Loucy (cell line): ENCODE measurements around the gene SLC8B1.

Experiments
- H2AFZ ChIP-seq: fragments of 200-600 bp; sonication (generic); 2 replicates; pipeline ENCODE4 v1.6.0; 2016; ENCODE audit warnings: antibody characterized with exemption, mild to moderate bottlenecking, low read length, moderate library complexity
- H3F3A ChIP-seq: fragments of 200-600 bp; 2 replicates; pipeline ENCODE4 v1.6.0; 2016; ENCODE audit warnings: antibody characterized with exemption, low read depth, mild to moderate bottlenecking
- H3K27me3 ChIP-seq: fragments of 200-600 bp; sonication (generic); 2 replicates; pipeline ENCODE4 v1.6.1; 2014; ENCODE audit warnings: low read length, mild to moderate bottlenecking; ENCODE audit not compliant: insufficient read depth, poor library complexity, severe bottlenecking
- H3K36me3 ChIP-seq: fragments of 200-600 bp; sonication (generic); 2 replicates; pipeline ENCODE4 v1.6.1; 2016; ENCODE audit warnings: low read length; ENCODE audit not compliant: insufficient read depth
- H3K4me1 ChIP-seq: fragments of 200-600 bp; sonication (generic); 2 replicates; pipeline ENCODE4 v1.5.1; 2014; ENCODE audit warnings: low read length, mild to moderate bottlenecking; ENCODE audit not compliant: insufficient read depth, poor library complexity, severe bottlenecking
- H3K4me2 ChIP-seq: fragments of 200-600 bp; sonication (generic); 2 replicates; pipeline ENCODE4 v1.6.0; 2014; ENCODE audit warnings: antibody characterized with exemption, low read length, low read depth, mild to moderate bottlenecking; ENCODE audit not compliant: poor library complexity, severe bottlenecking
- H3K4me3 ChIP-seq: fragments of 200-600 bp; sonication (generic); 2 replicates; pipeline ENCODE4 v1.5.1; 2014; ENCODE audit warnings: low read length, mild to moderate bottlenecking, mixed read lengths; ENCODE audit not compliant: poor library complexity, severe bottlenecking
- H3K79me2 ChIP-seq: fragments of 200-600 bp; sonication (generic); 2 replicates; pipeline ENCODE4 v1.6.1; 2014; ENCODE audit warnings: low read length; ENCODE audit not compliant: insufficient read depth
- H3K9ac ChIP-seq: fragments of 200-600 bp; sonication (generic); 2 replicates; pipeline ENCODE4 v1.6.0; 2014; ENCODE audit warnings: mild to moderate bottlenecking, low read depth, low read length, moderate library complexity; ENCODE audit not compliant: poor library complexity, severe bottlenecking
- H3K9me2 ChIP-seq: fragments of 200-600 bp; sonication (generic); replicated peaks from 2 replicates; pipeline ENCODE4 v1.6.1; 2016; ENCODE audit warnings: low read depth, low read length, mixed read lengths
- H3K9me3 ChIP-seq: fragments of 200-600 bp; sonication (generic); 2 replicates; pipeline ENCODE4 v1.6.1; 2014; ENCODE audit warnings: mild to moderate bottlenecking, antibody characterized with exemption, low read length, low read depth; ENCODE audit not compliant: insufficient read depth
- H4K20me1 ChIP-seq: fragments of 200-600 bp; sonication (generic); 2 replicates; pipeline ENCODE4 v1.6.0; 2014; ENCODE audit warnings: antibody characterized with exemption, low read length, mild to moderate bottlenecking; ENCODE audit not compliant: insufficient read depth, poor library complexity, severe bottlenecking
- EZH2phosphoT487 ChIP-seq: fragments of 200-600 bp; IDR thresholded peaks from 2 replicates; pipeline ENCODE4 v1.6.1; 2018; ENCODE audit warnings: antibody characterized with exemption, mild to moderate bottlenecking, moderate library complexity, borderline replicate concordance
- TF ChIP-seq, protein P1 (sequence below): fragments of 200-600 bp; sonication (generic); conservative IDR thresholded peaks from 2 replicates; pipeline ENCODE4 v1.5.1; 2014; ENCODE audit warnings: mild to moderate bottlenecking, antibody characterized with exemption, low read length

The SLC8B1 gene

GRCh38 chr12:113332688-113333417 is 2.1 kb downstream of the SLC8B1 start:
- Histone ChIP-seq H3K79me2 (0 out of 2 replicates have a peak, but pooled peaks cover 4% of the 10 kb centered on the region), H3K27me3 (no peaks in the 10 kb centered on the region), H3K4me2 (peak overlapping the region; percentile 72), H3K9me2 (no peaks in the 10 kb centered on the region), H3K4me3 (peak overlapping the region; percentile 78), H3K9me3 (no peaks in the 10 kb centered on the region), H4K20me1 (no peaks in the 10 kb centered on the region), H3F3A (no peaks in the 10 kb centered on the region), H3K9ac (peak overlapping the region; percentile 63), H3K4me1 (peaks cover 7% of the 10 kb centered on the region), H3K36me3 (no peaks in the 10 kb centered on the region), H2AFZ (no peak overlapping the region)
- no peak for TF ChIP-seq EZH2phosphoT487
- TF ChIP-seq, protein P1, sequence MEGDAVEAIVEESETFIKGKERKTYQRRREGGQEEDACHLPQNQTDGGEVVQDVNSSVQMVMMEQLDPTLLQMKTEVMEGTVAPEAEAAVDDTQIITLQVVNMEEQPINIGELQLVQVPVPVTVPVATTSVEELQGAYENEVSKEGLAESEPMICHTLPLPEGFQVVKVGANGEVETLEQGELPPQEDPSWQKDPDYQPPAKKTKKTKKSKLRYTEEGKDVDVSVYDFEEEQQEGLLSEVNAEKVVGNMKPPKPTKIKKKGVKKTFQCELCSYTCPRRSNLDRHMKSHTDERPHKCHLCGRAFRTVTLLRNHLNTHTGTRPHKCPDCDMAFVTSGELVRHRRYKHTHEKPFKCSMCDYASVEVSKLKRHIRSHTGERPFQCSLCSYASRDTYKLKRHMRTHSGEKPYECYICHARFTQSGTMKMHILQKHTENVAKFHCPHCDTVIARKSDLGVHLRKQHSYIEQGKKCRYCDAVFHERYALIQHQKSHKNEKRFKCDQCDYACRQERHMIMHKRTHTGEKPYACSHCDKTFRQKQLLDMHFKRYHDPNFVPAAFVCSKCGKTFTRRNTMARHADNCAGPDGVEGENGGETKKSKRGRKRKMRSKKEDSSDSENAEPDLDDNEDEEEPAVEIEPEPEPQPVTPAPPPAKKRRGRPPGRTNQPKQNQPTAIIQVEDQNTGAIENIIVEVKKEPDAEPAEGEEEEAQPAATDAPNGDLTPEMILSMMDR = no peak

GRCh38 chr12:113330505-113330904 is 4.4 kb downstream of the SLC8B1 start:
- H3K79me2 ChIP-seq = 0 out of 2 replicates have a peak, but pooled peaks cover 4% of the 10 kb centered on the region
- H3K4me3 ChIP-seq = no peak overlapping the region
- H3F3A ChIP-seq = no peaks in the 10 kb centered on the region
- no peaks in the 10 kb centered on the region for H4K20me1 ChIP-seq
- no peak overlapping the region for H3K9ac ChIP-seq
- peaks cover 7% of the 10 kb centered on the region for H3K4me1 ChIP-seq
- H2AFZ ChIP-seq = no peak overlapping the region
- no peaks in the 10 kb centered on the region for H3K9me3 ChIP-seq
- no peaks in the 10 kb centered on the region for H3K36me3 ChIP-seq
- no peak overlapping the region for H3K4me2 ChIP-seq
- no peaks in the 10 kb centered on the region for H3K9me2 ChIP-seq
- no peaks in the 10 kb centered on the region for H3K27me3 ChIP-seq
- TF ChIP-seq EZH2phosphoT487 = no peak
- TF ChIP-seq, protein P1 = no peak

DNA sequence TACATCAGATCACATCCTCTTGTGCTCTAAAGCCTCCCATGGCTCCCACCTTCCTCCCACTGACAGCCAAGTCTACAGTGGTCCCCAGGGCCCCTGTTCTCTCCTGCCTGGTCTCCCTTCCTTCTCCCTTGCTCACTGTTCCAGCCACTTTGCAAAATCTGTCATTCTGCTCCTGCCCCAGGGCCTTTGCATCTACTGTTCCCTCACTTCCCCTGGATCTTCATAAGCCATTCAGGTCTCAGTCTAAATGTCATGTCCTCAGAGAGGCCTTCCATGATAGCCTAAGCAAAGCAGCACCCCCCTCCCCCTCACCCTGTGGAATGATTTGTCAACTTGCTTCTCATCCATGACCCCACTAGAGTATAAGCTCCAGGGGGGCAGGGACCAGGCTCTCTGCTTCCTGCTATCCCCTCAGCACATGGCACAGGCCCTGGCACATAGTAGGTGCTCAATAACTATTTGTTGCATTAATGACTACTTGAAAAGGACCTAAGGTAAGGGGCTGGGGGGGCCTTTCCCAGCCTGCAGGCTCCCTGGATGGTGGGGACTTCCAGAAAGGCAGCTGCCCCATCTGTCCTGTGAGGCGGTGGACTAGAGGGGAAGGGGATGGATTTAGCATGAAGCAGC is 5.0 kb downstream of the SLC8B1 start:
- no peaks in the 10 kb centered on the region for H3K9me3 ChIP-seq
- H3F3A ChIP-seq = no peaks in the 10 kb centered on the region
- H3K27me3 ChIP-seq = no peaks in the 10 kb centered on the region
- no peak overlapping the region for H3K4me2 ChIP-seq
- TF ChIP-seq, protein P1 = no peak
- no peak for TF ChIP-seq EZH2phosphoT487
- no peaks in the 10 kb centered on the region for H3K9me2 ChIP-seq
- H2AFZ ChIP-seq = no peak overlapping the region
- no peak overlapping the region for H3K9ac ChIP-seq
- H4K20me1 ChIP-seq = no peaks in the 10 kb centered on the region
- H3K79me2 ChIP-seq = 0 out of 2 replicates have a peak, but pooled peaks cover 4% of the 10 kb centered on the region
- no peaks in the 10 kb centered on the region for H3K36me3 ChIP-seq
- H3K4me3 ChIP-seq = no peak overlapping the region
- peaks cover 5% of the 10 kb centered on the region for H3K4me1 ChIP-seq
